GM12878 (cell line): ENCODE data around the gene PPM1D. TPM values are rescaled to one million over a fixed set of nuclear protein-coding genes. Genes with fewer than 3 reads are reported as not detected.

ENCODE experiments used
- ATAC-seq: fragments of 200-7000 bp; cut with Tn5 transposase; 3 replicates; pipeline ENCODE4 v1.9.1; 2020; ENCODE audit warnings: mild to moderate bottlenecking, moderate library complexity
- BruUV-seq: library from RNA; stranded (reverse); fragments of 400-500 nt; replicated peaks from 2 replicates; lab custom pipeline; 2021; lab: Mats Ljungman, UMichigan
- CTCF ChIA-PET: fragments of 300-600 bp; sonication (Branson Sonifier 250); formaldehyde crosslinking; extraction: SDS; loops from one replicate; lab custom pipeline; 2021; ENCODE audit warnings: inconsistent platforms; lab: Yijun Ruan, JAX
- POLR2A ChIA-PET: fragments of 350-600 bp; formaldehyde crosslinking; extraction: SDS; loops from one replicate; lab custom pipeline; 2021; ENCODE audit warnings: inconsistent platforms; lab: Charles Lee
- RAD21 ChIA-PET: fragments of 300-600 bp; sonication (Branson Sonifier 250); formaldehyde crosslinking; loops from one replicate; lab custom pipeline; 2023; ENCODE audit warnings: antibody characterized with exemption; ENCODE audit not compliant: unreplicated experiment; lab: Charles Lee
- SMC1A ChIA-PET: fragments of 300-600 bp; sonication (Branson Sonifier 250); formaldehyde crosslinking; loops from one replicate; lab custom pipeline; 2023; ENCODE audit not compliant: unreplicated experiment, uncharacterized antibody; lab: Charles Lee
- DNase-seq: peaks from one replicate; pipeline ENCODE4 v3.0.0-alpha.2; 2011; ENCODE audit warnings: low read depth, low spot score
- FAIRE-seq: peaks from 3 replicates; lab custom pipeline; 2011; peaks lifted over from hg19 to GRCh38; lab: Jason Lieb, UNC
- H2AFZ ChIP-seq: 2 replicates; pipeline ENCODE4 v1.6.0; 2011; ENCODE audit warnings: low read depth, low read length, control low read depth; ENCODE audit not compliant: control insufficient read depth
- H3K27ac ChIP-seq: 2 replicates; pipeline ENCODE4 v1.5.1; 2011; ENCODE audit warnings: control low read depth; ENCODE audit not compliant: control insufficient read depth, insufficient read depth
- H3K27me3 ChIP-seq, 2 experiments: replicated peaks in 1 of 2; 2 replicates each; pipeline versions ENCODE4 v1.6.0 to v1.6.1; 2011; ENCODE audit warnings: low read length in 1 of 2; ENCODE audit not compliant: control insufficient read depth in 2 of 2, insufficient read depth in 2 of 2
- H3K36me3 ChIP-seq, 2 experiments: 2 replicates each; pipeline ENCODE4 v1.5.1; 2011; ENCODE audit warnings: low read length in 1 of 2; ENCODE audit not compliant: control insufficient read depth in 2 of 2, insufficient read depth in 2 of 2
- H3K4me1 ChIP-seq: 2 replicates; pipeline ENCODE4 v1.6.1; 2011; ENCODE audit warnings: mild to moderate bottlenecking, low read length, moderate library complexity, mixed read lengths; ENCODE audit not compliant: control insufficient read depth, insufficient read depth
- H3K4me2 ChIP-seq: 2 replicates; pipeline ENCODE4 v1.6.0; 2011; ENCODE audit warnings: control low read depth; ENCODE audit not compliant: control insufficient read depth, insufficient read depth
- H3K4me3 ChIP-seq: fragments of 200-600 bp; sonication (generic); 2 replicates; pipeline ENCODE4 v1.5.1; 2016
- H3K79me2 ChIP-seq: 2 replicates; pipeline ENCODE4 v1.6.0; 2011; ENCODE audit warnings: low read length; ENCODE audit not compliant: control insufficient read depth, insufficient read depth
- H3K9ac ChIP-seq: 2 replicates; pipeline ENCODE4 v1.8.0; 2011; ENCODE audit warnings: low read length, control low read depth, mixed read lengths; ENCODE audit not compliant: control insufficient read depth, insufficient read depth
- H3K9me3 ChIP-seq: replicated peaks from 3 replicates; pipeline ENCODE4 v1.5.1; 2011; ENCODE audit warnings: mild to moderate bottlenecking, low read length; ENCODE audit not compliant: control insufficient read depth, insufficient read depth
- H4K20me1 ChIP-seq: 2 replicates; pipeline ENCODE4 v1.6.0; 2011; ENCODE audit not compliant: control insufficient read depth, insufficient read depth
- BCL11A ChIP-seq: IDR thresholded peaks from 2 replicates; pipeline ENCODE4 v1.6.1; 2011; ENCODE audit warnings: low read depth, low read length
- E2F8 ChIP-seq: fragments of 450-650 bp; IDR thresholded peaks from 2 replicates; pipeline ENCODE4 v1.6.1; 2018; ENCODE audit warnings: mild to moderate bottlenecking, low read depth, moderate library complexity; ENCODE audit not compliant: partially characterized antibody
- HDGF ChIP-seq: fragments of 450-650 bp; IDR thresholded peaks from 2 replicates; pipeline ENCODE4 v1.6.1; 2016; ENCODE audit warnings: antibody characterized with exemption
- MTA2 ChIP-seq: fragments of 450-650 bp; IDR thresholded peaks from 2 replicates; pipeline ENCODE4 v1.6.1; 2016; ENCODE audit warnings: low read depth, mild to moderate bottlenecking, moderate library complexity
- NR2C2 ChIP-seq: IDR thresholded peaks from 2 replicates; pipeline ENCODE4 v1.6.1; 2011; ENCODE audit warnings: borderline replicate concordance, low read depth; ENCODE audit not compliant: control insufficient read depth, insufficient read length
- NR2F1 ChIP-seq: fragments of 450-650 bp; conservative IDR thresholded peaks from 2 replicates; pipeline ENCODE4 v1.6.1; 2017; ENCODE audit warnings: mild to moderate bottlenecking
- PAX8 ChIP-seq: fragments of 450-650 bp; IDR thresholded peaks from 2 replicates; pipeline ENCODE4 v1.6.1; 2017; ENCODE audit warnings: mild to moderate bottlenecking, moderate library complexity
- RFX5 ChIP-seq: IDR thresholded peaks from 2 replicates; pipeline ENCODE4 v1.6.1; 2011; ENCODE audit warnings: low read depth, low read length, improper control_type of control experiment
- SIN3A ChIP-seq: IDR thresholded peaks from 2 replicates; pipeline ENCODE4 v1.6.1; 2012; ENCODE audit warnings: low read depth, low read length, improper control_type of control experiment
- SKIL ChIP-seq: fragments of 450-650 bp; IDR thresholded peaks from 2 replicates; pipeline ENCODE4 v1.6.1; 2017; ENCODE audit warnings: mild to moderate bottlenecking, low read depth, inconsistent platforms; ENCODE audit not compliant: poor library complexity, severe bottlenecking
- SUPT20H ChIP-seq: IDR thresholded peaks from 2 replicates; pipeline ENCODE4 v1.6.1; 2011; ENCODE audit warnings: low read depth, mild to moderate bottlenecking, low read length, moderate library complexity, borderline replicate concordance; ENCODE audit not compliant: control insufficient read depth
- TCF3 ChIP-seq: IDR thresholded peaks from 2 replicates; pipeline ENCODE4 v1.6.1; 2012; ENCODE audit warnings: low read depth, mild to moderate bottlenecking, low read length, borderline replicate concordance; ENCODE audit not compliant: insufficient read depth
- ZNF274 ChIP-seq: IDR thresholded peaks from one replicate; pipeline ENCODE4 v1.8.0; 2011; ENCODE audit not compliant: insufficient read length, insufficient read depth
- WGBS: methylation state at CpG from one replicate; pipeline ENCODE4 v1.1.6; 2016; ENCODE audit warnings: low lambda C conversion rate; ENCODE audit not compliant: insufficient replicate concordance, insufficient coverage; ENCODE audit errors: missing lambda C conversion rate; 5-methylcytosine and 5-hydroxymethylcytosine counted together
- in situ Hi-C: fragments of 300-500 bp; cut with MboI; formaldehyde crosslinking; loops from 9 replicates; pipeline ENCODE4 v1.14.3; 2018; ENCODE audit warnings: mixed read lengths
- intact Hi-C: fragments of 100-400 bp; cut with micrococcal nuclease; formaldehyde crosslinking; loops from one replicate; pipeline ENCODE4 v1.14.2; 2022; ENCODE audit not compliant: unreplicated experiment
- polyA plus RNA-seq, 11 experiments: library from polyadenylated mRNA; depleted of rRNA in 4 of 11; unstranded in 6 of 11; stranded (reverse) in 5 of 11; fragments of >200 nt; fragmentation: Nextera tagmentation in 4 of 11; fragmentation: Illumina TruSeq in 1 of 11; extraction: Ambion mirVana in 4 of 11; extraction: Trizol in 1 of 11; gene quantifications; 1 replicate in 1 of 11; 2 replicates in 10 of 11; pipeline versions ENCODE4 v1.2.1 to v1.2.3, GENCODE V29; 2011 to 2016; ENCODE audit warnings: inconsistent platforms in 2 of 11, missing spikeins in 2 of 11, low read depth in 1 of 11
- total RNA-seq, 4 experiments: library from RNA; depleted of rRNA in 3 of 4; stranded (reverse); fragments of >200 nt in 3 of 4; fragmentation: Illumina TruSeq in 1 of 4; extraction: Trizol in 1 of 4; gene quantifications; 2 replicates each; pipeline versions ENCODE4 v1.2.1 to v1.2.3, GENCODE V29; 2013 to 2021

Gene PPM1D
- total and polyA plus RNA-seq, 10 of the 15 experiments (the other 5 are each of a cell fraction or from before 2014, with no cell fraction given), result 1.9 to 20.8 (median 10.7) TPM

GRCh38 chr17:60680754-60681153, 80.8 kb downstream of the PPM1D start:
- ChIA-PET POLR2A (interaction anchor here (0.7 kb wide), 1 partner anchor 13 kb away, joined by 3 read pairs; no protein-coding TSS in a partner anchor), SMC1A (no interaction called here), CTCF (no interaction called here), RAD21 (no interaction called here)
- H3K9me3 ChIP-seq, result no peaks in the 10 kb centered on the region
- 80% methylated on average over 6 of the region's 6 CpGs for WGBS
- FAIRE-seq, result no peak
- no TSS peak for BruUV-seq
- intact Hi-C loops, result no loop called here
- no peak overlapping the region for H3K4me3 ChIP-seq
- TF ChIP-seq SUPT20H (no peak), NR2F1 (no peak), HDGF (no peak), ZNF274 (no peak), E2F8 (no peak), TCF3 (no peak), NR2C2 (no peak), SKIL (no peak), BCL11A (no peak), PAX8 (no peak), RFX5 (no peak), MTA2 (no peak), SIN3A (no peak)
- no peaks in the 10 kb centered on the region for H3K27me3 ChIP-seq
- no peak overlapping the region for H2AFZ ChIP-seq
- H3K9ac ChIP-seq, result no peak overlapping the region
- no peaks in the 10 kb centered on the region for H3K4me1 ChIP-seq
- H3K4me2 ChIP-seq, result no peak overlapping the region
- no peaks in the 10 kb centered on the region for H4K20me1 ChIP-seq
- no peak overlapping the region for H3K27ac ChIP-seq
- no peak for ATAC-seq
- in situ Hi-C loops, result no loop called here
- no peaks in the 10 kb centered on the region for H3K36me3 ChIP-seq
- no peaks in the 10 kb centered on the region; the same call in 1 of the 2 replicates for H3K79me2 ChIP-seq
- no peak for DNase-seq
